ENCODE data around the gene ADGRD2. TPM values are rescaled to one million over a fixed set of nuclear protein-coding genes. Genes with fewer than 3 reads are reported as not detected.

The ADGRD2 gene
- total RNA-seq, 2 donors from 2014 or later = not detected

DNA sequence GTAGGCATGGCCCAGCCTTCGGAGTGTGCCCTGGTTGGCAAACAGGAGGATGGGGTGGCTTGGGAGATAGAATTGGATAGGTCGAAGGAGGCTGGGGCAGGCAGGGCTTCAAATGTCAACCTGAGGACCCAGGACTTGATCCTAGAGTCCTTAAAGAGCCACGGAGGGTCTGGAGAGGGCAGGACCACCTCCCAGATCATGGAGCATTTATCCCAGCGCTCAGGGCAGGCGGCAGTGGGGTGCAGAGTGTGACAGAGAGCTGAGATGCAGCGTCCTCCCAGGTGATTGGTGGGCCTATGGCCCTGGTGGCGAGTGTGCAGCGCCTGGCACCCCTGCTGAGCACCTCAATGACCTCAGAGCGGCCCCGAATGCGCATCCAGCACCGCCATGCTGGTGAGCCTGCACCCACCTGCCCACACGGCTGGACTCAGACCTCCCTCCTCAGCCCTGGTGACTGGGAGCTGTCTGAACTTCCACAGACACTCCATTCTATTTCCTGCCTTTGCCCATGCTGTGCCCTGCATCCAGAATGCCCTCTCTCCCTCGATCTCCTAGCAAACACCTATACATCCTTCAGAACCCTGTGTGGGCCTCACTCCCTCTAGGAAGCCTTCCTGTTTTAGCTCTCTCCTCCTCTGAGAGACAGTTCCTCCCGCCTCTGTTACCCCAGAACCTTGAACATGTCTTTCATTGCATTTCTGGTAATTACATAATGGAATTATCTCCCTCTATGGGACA lies 6.3 kb downstream of the ADGRD2 start:
- ATAC-seq (replicated peaks in 1 of 2) (no peak), DNase-seq (no peak)
- Mint-ChIP-seq H3K4me3 (no peak overlapping the region), H3K4me1 (ENCODE audit: low read depth) (peaks cover under 1% of the 10 kb centered on the region), H3K27me3 (ENCODE audit: low read depth) (peaks cover 12% of the 10 kb centered on the region), H3K27ac (no peak overlapping the region), H3K36me3 (ENCODE audit: insufficient read depth in 2 of 2) (no peaks in the 10 kb centered on the region), H3K9me3 (no peaks in the 10 kb centered on the region)

DNA sequence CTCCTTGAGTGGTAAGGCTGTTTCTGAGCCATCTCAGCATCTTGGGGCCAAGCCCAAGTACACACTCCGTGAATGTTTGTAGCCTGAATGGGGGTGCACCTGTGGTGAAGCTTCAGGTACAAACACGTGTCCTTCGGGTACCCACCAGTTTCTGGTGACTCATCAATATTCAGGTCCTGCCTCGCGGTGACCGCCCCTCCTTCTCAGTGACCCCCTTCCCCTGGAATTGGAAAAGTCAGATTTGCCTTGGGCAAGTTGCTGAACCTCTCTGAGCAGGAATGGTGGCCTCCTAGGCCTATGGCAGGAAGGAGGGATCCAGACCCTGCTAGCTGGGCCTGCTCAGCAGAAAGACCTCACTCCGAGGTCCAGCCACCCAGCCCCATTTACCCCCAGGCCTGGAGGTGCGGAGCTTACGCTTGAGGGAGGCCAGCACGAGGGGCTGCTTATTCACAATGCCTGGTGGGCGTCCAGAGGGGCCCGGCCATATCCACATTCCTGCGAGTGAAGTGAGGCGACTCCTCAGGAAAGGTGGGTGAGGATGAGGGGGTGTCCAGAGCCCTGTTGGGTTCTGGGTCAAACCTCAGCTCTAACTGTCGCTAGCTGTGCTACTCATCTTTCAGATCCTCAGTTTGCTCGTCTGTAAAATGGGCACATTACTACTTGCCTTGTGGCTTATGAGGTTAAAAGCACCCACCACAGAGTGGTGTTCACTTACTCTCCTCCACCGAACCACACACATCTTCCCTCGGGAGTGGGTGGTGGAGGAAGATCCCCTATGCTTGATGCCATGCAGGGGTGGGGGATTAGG lies 7.0 kb downstream of the ADGRD2 start:
- H3K4me1 Mint-ChIP-seq (ENCODE audit: low read depth) = no peaks in the 10 kb centered on the region

DNA sequence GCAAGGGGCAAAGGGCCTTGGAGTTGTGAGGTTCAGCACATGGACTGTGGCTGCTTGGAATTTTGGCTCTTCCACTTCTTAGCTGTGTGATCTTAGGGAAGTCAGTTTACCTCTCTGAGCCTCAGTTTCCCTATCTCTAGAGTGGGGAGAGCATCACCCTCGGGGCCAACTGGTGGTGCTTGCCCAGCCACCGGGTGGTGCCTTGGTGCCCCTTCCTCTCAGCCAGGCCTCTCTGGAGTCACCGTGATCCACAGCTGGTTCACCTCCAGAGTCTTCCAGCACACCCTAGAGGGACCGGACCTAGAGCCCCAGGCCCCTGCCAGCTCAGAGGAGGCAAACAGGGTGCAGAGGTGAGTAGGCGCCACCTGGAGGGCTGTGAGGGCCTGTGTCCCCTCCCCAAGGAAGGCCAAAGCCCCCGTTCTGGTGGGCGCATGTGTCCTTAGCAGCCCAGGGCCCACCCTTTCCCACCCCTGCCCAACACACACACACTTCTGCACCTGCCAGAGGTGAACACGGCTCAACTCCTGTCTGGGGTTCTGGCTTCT lies 7.7 kb downstream of the ADGRD2 start:
- Mint-ChIP-seq H3K9me3 (no peaks in the 10 kb centered on the region), H3K4me3 (no peak overlapping the region), H3K36me3 (ENCODE audit: insufficient read depth in 2 of 2) (no peaks in the 10 kb centered on the region), H3K27me3 (ENCODE audit: low read depth) (no peaks in the 10 kb centered on the region), H3K27ac (no peak overlapping the region), H3K4me1 (ENCODE audit: low read depth) (no peaks in the 10 kb centered on the region)
- no peak for ATAC-seq (replicated peaks in 1 of 2)
- DNase-seq = no peak

More for the DNA sequence above, 7.0 kb downstream of the ADGRD2 start:
- no peak overlapping the region for H3K27ac Mint-ChIP-seq
- ATAC-seq (replicated peaks in 1 of 2) = no peak
- no peaks in the 10 kb centered on the region for H3K9me3 Mint-ChIP-seq
- DNase-seq = no peak
- H3K36me3 Mint-ChIP-seq (ENCODE audit: insufficient read depth in 2 of 2) = no peaks in the 10 kb centered on the region
- H3K27me3 Mint-ChIP-seq (ENCODE audit: low read depth) = peaks cover 5% of the 10 kb centered on the region
- no peak overlapping the region for H3K4me3 Mint-ChIP-seq

DNA sequence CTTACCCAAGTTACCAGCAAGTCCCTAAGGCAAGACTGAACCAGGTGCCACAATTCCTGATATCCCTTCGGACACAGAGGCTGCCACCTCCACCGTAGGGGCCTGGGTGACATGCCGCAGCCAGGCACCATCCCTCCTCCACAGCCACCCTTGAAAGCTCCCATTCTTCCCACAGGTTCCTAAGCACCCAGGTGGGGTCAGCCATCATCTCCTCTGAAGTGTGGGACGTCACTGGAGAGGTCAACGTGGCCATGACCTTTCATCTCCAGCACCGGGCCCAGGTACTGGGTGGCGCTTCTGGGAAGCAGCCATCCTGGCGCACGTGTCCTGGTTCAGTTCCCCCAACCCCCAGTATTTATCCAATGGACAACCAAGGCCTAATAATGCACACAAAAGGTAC lies 8.2 kb downstream of the ADGRD2 start:
- Mint-ChIP-seq H3K9me3 (no peaks in the 10 kb centered on the region), H3K4me3 (no peak overlapping the region)
- no peak for DNase-seq

DNA sequence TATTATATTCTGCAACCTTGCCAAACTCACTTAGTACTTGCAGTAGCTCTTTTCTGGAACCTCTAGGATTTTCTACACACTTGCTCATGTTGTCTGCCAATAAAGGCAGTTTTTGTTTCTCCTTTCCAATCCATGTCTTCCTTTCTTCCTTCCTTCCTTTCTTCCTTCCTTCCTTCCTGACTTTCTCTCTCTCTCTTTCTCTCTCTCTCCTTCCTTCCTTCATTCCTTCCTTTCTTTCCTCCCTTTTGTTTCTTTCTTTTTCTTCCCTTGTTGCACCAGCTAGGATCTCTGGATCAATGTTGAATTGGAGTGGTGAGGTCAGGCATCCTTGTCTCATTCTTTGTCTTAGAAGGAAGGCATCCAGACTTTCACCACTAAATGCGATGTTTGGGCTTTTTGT lies 12.5 kb downstream of the ADGRD2 start:
- no peaks in the 10 kb centered on the region for H3K36me3 Mint-ChIP-seq (ENCODE audit: insufficient read depth in 2 of 2)
- H3K4me1 Mint-ChIP-seq (ENCODE audit: low read depth) = no peaks in the 10 kb centered on the region
- peaks cover 12% of the 10 kb centered on the region for H3K27me3 Mint-ChIP-seq (ENCODE audit: low read depth)
- no peak overlapping the region for H3K4me3 Mint-ChIP-seq
- H3K9me3 Mint-ChIP-seq = no peaks in the 10 kb centered on the region
- ATAC-seq (replicated peaks in 1 of 2) = no peak
- H3K27ac Mint-ChIP-seq = no peak overlapping the region
- DNase-seq = no peak

More for the DNA sequence above, 8.2 kb downstream of the ADGRD2 start:
- no peak for ATAC-seq (replicated peaks in 1 of 2)
- H3K36me3 Mint-ChIP-seq (ENCODE audit: insufficient read depth in 2 of 2) = no peaks in the 10 kb centered on the region
- no peak overlapping the region for H3K27ac Mint-ChIP-seq
- no peaks in the 10 kb centered on the region for H3K27me3 Mint-ChIP-seq (ENCODE audit: low read depth)
- no peaks in the 10 kb centered on the region for H3K4me1 Mint-ChIP-seq (ENCODE audit: low read depth)

DNA sequence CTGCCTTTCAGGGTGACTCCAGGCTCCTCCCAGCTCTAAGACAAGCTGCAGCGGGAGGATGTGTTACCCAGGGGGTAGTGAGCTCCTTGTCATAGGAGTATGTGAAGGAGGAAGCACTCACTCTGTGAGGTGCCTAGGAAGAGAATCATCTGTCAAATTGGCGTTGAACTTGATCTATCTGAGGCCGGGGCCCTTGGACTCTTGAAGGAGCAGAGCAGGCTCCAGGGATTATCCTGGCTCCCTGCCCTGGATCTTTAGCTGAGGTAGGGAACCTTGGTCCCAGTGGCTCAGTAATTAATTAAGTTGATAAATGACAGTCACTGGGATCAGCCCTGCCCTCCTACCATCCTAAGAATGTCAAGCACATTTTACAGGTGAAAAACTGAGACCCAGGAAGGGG lies 15.5 kb downstream of the ADGRD2 start:
- H3K27ac Mint-ChIP-seq = no peak overlapping the region
- H3K4me3 Mint-ChIP-seq = no peak overlapping the region
- no peaks in the 10 kb centered on the region for H3K9me3 Mint-ChIP-seq
- DNase-seq (no peak), ATAC-seq (replicated peaks in 1 of 2) (no peak)
- H3K36me3 Mint-ChIP-seq (ENCODE audit: insufficient read depth in 2 of 2) = no peaks in the 10 kb centered on the region
- H3K27me3 Mint-ChIP-seq (ENCODE audit: low read depth) = peaks cover 12% of the 10 kb centered on the region
- no peaks in the 10 kb centered on the region for H3K4me1 Mint-ChIP-seq (ENCODE audit: low read depth)

DNA sequence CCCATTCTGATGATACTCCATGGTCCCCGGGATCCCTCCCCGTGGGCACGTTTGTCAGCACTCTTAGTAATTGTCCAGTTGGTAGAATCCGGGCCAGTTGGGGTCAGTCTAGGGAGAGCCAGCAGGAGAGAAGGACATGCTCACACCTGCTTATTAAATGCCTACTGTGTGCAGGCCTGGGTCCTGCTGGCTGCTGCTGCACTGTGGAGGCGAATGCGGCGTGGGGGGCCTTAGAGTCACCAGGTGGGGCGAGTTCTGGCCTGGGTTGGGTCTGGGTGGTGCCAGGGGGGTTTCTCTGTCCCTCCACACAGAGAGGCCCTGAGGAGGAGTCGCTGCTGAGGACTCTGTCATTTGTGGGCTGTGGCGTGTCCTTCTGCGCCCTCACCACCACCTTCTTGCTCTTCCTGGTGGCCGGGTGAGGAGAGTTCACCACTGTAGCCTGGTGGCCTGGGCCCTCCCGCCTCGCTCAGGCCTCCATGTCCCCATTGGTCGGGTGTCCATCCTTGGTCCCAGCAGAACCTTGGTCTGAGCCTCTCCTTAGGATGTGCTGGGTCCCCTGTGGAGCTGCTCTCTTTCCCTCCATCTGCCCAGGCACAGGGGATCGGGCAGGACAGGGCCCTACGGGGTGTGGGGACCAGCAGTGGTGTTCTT lies 17.3 kb downstream of the ADGRD2 start:
- no peak for ATAC-seq (replicated peaks in 1 of 2)
- H3K27ac Mint-ChIP-seq = no peak overlapping the region
- H3K9me3 Mint-ChIP-seq = no peaks in the 10 kb centered on the region
- DNase-seq = no peak
- no peaks in the 10 kb centered on the region for H3K4me1 Mint-ChIP-seq (ENCODE audit: low read depth)
- H3K27me3 Mint-ChIP-seq (ENCODE audit: low read depth) = peaks cover 12% of the 10 kb centered on the region
- H3K36me3 Mint-ChIP-seq (ENCODE audit: insufficient read depth in 2 of 2) = no peaks in the 10 kb centered on the region
- no peak overlapping the region for H3K4me3 Mint-ChIP-seq

DNA sequence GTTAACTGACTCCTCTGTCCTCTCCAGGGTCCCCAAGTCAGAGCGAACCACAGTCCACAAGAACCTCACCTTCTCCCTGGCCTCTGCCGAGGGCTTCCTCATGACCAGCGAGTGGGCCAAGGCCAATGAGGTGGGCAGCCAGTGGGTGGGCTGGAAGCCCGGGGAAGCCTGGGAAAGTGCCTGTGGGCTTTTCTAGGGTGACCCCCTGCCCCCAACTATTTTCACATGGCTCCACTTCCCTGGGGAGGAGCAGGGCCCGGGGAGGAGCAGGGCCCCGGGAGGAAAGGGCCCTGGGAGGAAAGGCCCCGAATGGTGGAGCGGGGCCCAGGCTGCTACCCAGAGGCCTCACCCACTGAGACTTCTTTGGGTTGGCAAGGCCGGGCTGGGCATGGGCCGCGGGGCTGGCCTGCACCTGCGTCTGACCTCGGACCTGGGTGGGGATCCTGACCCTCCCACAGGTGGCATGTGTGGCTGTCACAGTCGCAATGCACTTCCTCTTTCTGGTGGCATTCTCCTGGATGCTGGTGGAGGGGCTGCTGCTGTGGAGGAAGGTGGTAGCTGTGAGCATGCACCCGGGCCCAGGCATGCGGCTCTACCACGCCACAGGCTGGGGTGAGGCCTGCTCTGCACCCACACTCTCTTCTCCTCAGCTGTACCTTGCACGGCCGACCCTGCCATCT lies 17.9 kb downstream of the ADGRD2 start:
- ATAC-seq (replicated peaks in 1 of 2) (no peak), DNase-seq (no peak)
- Mint-ChIP-seq H3K36me3 (ENCODE audit: insufficient read depth in 2 of 2) (no peaks in the 10 kb centered on the region), H3K4me3 (no peak overlapping the region), H3K27me3 (ENCODE audit: low read depth) (peaks cover 12% of the 10 kb centered on the region), H3K27ac (no peak overlapping the region), H3K4me1 (ENCODE audit: low read depth) (no peaks in the 10 kb centered on the region), H3K9me3 (no peaks in the 10 kb centered on the region)

DNA sequence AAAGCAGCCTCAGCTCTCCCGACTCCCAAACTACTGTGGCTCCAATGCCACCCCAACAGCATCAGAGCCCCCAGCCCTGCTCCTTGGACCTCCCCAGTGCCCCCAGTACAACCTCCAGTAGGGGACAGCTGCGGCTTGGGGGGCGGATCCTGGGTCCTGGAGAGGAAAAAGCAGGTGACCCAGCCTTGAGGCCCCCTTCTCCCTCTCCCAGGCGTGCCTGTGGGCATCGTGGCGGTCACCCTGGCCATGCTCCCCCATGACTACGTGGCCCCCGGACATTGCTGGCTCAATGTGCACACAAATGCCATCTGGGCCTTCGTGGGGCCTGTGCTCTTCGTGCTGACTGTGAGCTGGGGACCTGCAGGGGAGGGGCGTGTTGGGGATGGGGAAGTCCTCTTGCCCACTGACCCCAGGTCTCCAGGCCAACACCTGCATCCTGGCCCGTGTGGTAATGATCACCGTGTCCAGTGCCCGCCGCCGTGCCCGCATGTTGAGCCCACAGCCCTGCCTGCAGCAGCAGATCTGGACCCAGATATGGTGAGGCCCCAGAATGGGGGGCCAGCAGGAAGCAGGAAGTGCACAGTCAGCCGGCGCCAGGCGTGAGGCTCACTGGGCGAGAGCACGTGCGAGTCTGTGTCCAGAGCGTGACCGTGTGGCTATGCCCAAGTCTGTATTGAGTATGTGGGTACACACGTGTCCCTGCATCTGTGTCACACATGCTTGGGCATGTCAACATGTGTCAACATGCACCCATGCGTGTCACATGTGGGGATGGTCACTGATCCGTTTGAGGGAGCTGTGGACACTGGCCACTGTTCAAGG lies 19.0 kb downstream of the ADGRD2 start:
- no peak for DNase-seq
- Mint-ChIP-seq H3K4me1 (ENCODE audit: low read depth) (no peaks in the 10 kb centered on the region), H3K4me3 (no peak overlapping the region), H3K9me3 (no peaks in the 10 kb centered on the region), H3K27ac (no peak overlapping the region), H3K36me3 (ENCODE audit: insufficient read depth in 2 of 2) (no peaks in the 10 kb centered on the region), H3K27me3 (ENCODE audit: low read depth) (peaks cover 12% of the 10 kb centered on the region)
- no peak for ATAC-seq (replicated peaks in 1 of 2)

DNA sequence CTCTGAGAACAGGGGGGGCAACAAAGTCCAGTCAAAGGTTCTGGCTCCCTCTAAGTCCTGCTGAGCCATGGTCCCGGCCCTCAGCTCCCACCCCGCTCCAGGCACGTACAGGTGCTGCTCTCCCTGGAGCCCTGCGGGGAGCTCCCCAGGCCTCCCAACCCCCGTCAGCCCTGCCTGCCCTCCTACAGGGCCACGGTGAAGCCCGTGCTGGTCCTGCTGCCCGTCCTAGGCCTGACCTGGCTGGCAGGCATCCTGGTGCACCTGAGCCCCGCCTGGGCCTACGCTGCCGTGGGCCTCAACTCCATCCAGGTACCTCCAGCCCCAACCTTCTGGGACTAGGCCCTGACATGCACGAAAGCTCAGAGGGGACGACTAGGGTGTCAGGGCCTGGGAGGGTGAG lies 20.1 kb downstream of the ADGRD2 start:
- ATAC-seq (replicated peaks in 1 of 2) (no peak), DNase-seq (no peak)
- H3K4me3 Mint-ChIP-seq = no peak overlapping the region
- H3K4me1 Mint-ChIP-seq (ENCODE audit: low read depth) = no peaks in the 10 kb centered on the region
- no peaks in the 10 kb centered on the region for H3K9me3 Mint-ChIP-seq
- no peak overlapping the region for H3K27ac Mint-ChIP-seq
- peaks cover 1% of the 10 kb centered on the region for H3K27me3 Mint-ChIP-seq (ENCODE audit: low read depth)
- no peaks in the 10 kb centered on the region for H3K36me3 Mint-ChIP-seq (ENCODE audit: insufficient read depth in 2 of 2)

DNA sequence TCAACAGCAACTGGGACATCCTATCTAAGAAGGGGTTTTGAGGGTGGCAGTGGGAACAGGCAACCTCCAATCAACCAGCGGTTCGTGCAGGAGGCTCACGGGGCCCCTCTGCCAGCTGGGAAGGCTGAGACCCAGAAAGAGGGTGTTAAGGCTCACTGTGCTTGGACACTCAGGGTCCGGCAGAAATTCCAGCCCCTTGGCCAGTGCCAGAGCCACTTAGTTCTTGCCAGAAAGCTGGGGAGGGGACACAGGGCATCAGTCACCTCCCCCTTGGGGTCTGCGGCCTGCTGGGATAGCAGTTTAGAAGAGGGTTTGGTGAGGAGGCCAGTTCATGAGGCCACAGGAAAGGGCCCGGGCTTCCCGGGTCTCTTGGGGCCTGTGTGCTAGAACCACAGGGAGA lies 20.5 kb downstream of the ADGRD2 start:
- Mint-ChIP-seq H3K36me3 (ENCODE audit: insufficient read depth in 2 of 2) (no peaks in the 10 kb centered on the region), H3K4me1 (ENCODE audit: low read depth) (no peaks in the 10 kb centered on the region), H3K27ac (no peak overlapping the region), H3K27me3 (ENCODE audit: low read depth) (no peaks in the 10 kb centered on the region), H3K4me3 (no peak overlapping the region), H3K9me3 (no peaks in the 10 kb centered on the region)
- ATAC-seq (replicated peaks in 1 of 2) = no peak
- no peak for DNase-seq

DNA sequence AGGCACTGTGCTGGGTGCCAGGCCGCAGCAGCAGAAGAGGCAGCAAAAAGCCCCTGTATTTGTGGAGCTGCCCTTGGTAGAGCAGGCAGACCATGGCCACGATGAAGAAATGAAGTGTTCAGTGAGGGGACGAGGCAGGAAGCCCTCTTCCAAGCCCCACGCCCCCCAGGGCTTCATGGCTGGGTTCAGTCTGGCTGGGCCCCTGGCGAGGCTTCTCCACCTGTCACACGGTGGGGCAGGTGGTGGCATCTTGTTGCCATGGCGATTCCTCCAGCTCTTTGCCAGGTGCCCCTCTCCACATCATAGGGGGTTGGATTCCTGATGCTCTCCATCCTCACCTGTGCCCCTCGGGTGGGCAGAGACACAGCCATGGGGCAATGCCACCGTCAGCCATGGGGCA lies 21.5 kb downstream of the ADGRD2 start:
- H3K27me3 Mint-ChIP-seq (ENCODE audit: low read depth) = no peaks in the 10 kb centered on the region
- no peak overlapping the region for H3K27ac Mint-ChIP-seq
- ATAC-seq (replicated peaks in 1 of 2) = no peak
- no peaks in the 10 kb centered on the region for H3K36me3 Mint-ChIP-seq (ENCODE audit: insufficient read depth in 2 of 2)
- no peak for DNase-seq
- H3K9me3 Mint-ChIP-seq = no peaks in the 10 kb centered on the region
- H3K4me1 Mint-ChIP-seq (ENCODE audit: low read depth) = no peaks in the 10 kb centered on the region
- no peak overlapping the region for H3K4me3 Mint-ChIP-seq

Measured in activated T-cell treated with anti-CD3 and anti-CD28 coated beads, Interleukin-2, amount 50 U/mL, for 72 hours (primary cell).